ENCODE measurements around the gene FAM13A.

Gene FAM13A

GRCh38 chr4:88879991-88880390 lies 177.0 kb downstream of the FAM13A start:
- H3K4me3 ChIP-seq (ENCODE audit: low read depth, low read length) = no peak overlapping the region
- no peak for TF ChIP-seq CTCF (IDR thresholded peaks at IDR 0.05; ENCODE audit: control insufficient read depth, extremely low read depth, insufficient read depth)
- no peak for DNase-seq (ENCODE audit: low read depth)

- H3K4me3 ChIP-seq (ENCODE audit: low read depth, low read length) = no peak overlapping the region
- TF ChIP-seq CTCF (IDR thresholded peaks at IDR 0.05; ENCODE audit: control insufficient read depth, extremely low read depth, insufficient read depth) = no peak
- no peak for DNase-seq (ENCODE audit: low read depth)
Measured at GRCh38 chr4:88878642-88879041, 178.3 kb downstream of the FAM13A start.

- TF ChIP-seq CTCF (IDR thresholded peaks at IDR 0.05; ENCODE audit: control insufficient read depth, extremely low read depth, insufficient read depth) = no peak
- H3K4me3 ChIP-seq (ENCODE audit: low read depth, low read length) = no peak overlapping the region
- DNase-seq (ENCODE audit: low read depth) = no peak
Measured at GRCh38 chr4:88870428-88870827, 186.6 kb downstream of the FAM13A start.

GRCh38 chr4:88868510-88868909 lies 188.5 kb downstream of the FAM13A start:
- DNase-seq (ENCODE audit: low read depth) = no peak
- TF ChIP-seq CTCF (IDR thresholded peaks at IDR 0.05; ENCODE audit: control insufficient read depth, extremely low read depth, insufficient read depth) = no peak

GRCh38 chr4:88866862-88867550 lies 190.0 kb downstream of the FAM13A start:
- no peak for DNase-seq (ENCODE audit: low read depth)
- TF ChIP-seq CTCF (IDR thresholded peaks at IDR 0.05; ENCODE audit: control insufficient read depth, extremely low read depth, insufficient read depth) = no peak
- no peak overlapping the region for H3K4me3 ChIP-seq (ENCODE audit: low read depth, low read length)

More at GRCh38 chr4:88868510-88868909, 188.5 kb downstream of the FAM13A start:
- no peak overlapping the region for H3K4me3 ChIP-seq (ENCODE audit: low read depth, low read length)

- no peak for TF ChIP-seq CTCF (IDR thresholded peaks at IDR 0.05; ENCODE audit: control insufficient read depth, extremely low read depth, insufficient read depth)
- H3K4me3 ChIP-seq (ENCODE audit: low read depth, low read length) = no peak overlapping the region
Measured at GRCh38 chr4:88865466-88865865, 191.5 kb downstream of the FAM13A start.

GRCh38 chr4:88865046-88865445 lies 191.9 kb downstream of the FAM13A start:
- H3K4me3 ChIP-seq (ENCODE audit: low read depth, low read length) = no peak overlapping the region
- no peak for TF ChIP-seq CTCF (IDR thresholded peaks at IDR 0.05; ENCODE audit: control insufficient read depth, extremely low read depth, insufficient read depth)
- DNase-seq (ENCODE audit: low read depth) = no peak

More at GRCh38 chr4:88865466-88865865, 191.5 kb downstream of the FAM13A start:
- no peak for DNase-seq (ENCODE audit: low read depth)

All from LNCaP clone FGC (cell line).